ENCODE results near the gene AMBN.

Gene AMBN

DNA sequence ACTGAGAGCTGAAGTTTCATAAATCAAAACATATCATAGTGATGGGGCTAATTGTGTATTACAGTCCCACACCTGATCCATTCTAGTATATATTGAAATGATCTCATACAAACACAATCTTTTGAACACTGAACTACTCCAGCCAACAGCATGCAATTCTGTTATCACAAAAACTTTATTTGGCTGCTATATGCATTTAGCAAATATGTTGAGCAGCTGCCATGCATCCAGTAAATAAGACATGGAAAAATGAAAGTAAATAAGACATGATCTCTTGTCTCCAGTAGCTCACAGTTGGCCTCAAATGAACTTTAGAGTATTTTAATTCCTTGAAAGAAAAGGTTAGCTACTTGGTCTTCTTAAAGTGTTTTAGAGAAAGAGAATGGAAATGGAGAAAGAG lies 2.1 kb downstream of the AMBN start:
- no peak for DNase-seq (ENCODE audit: low read depth)
- H3K4me3 ChIP-seq (ENCODE audit: low read length) = no peak overlapping the region
- TF ChIP-seq CTCF (conservative IDR thresholded peaks at IDR 0.05; ENCODE audit: low read length) = no peak

DNA sequence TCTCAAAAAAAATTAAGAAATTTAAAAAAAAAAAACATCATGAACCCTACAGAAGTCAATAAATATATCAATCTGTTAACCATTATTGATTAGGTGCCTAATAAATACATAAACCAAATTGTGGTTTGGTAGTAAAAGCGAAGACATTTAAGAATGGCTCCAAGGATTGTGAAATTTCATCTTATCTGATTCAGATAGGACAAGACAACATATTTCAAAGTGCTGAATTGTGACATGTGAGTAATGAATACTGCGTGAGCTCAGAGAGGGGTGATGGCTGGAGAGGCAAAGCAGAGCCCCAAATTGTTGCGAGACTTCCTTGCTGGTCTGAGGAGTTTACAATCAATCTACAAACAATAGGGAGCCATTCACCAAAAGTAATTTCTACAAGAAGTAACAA lies 8.2 kb downstream of the AMBN start:
- no peak for DNase-seq (ENCODE audit: low read depth)
- no peak for TF ChIP-seq CTCF (conservative IDR thresholded peaks at IDR 0.05; ENCODE audit: low read length)
- no peak overlapping the region for H3K4me3 ChIP-seq (ENCODE audit: low read length)

DNA sequence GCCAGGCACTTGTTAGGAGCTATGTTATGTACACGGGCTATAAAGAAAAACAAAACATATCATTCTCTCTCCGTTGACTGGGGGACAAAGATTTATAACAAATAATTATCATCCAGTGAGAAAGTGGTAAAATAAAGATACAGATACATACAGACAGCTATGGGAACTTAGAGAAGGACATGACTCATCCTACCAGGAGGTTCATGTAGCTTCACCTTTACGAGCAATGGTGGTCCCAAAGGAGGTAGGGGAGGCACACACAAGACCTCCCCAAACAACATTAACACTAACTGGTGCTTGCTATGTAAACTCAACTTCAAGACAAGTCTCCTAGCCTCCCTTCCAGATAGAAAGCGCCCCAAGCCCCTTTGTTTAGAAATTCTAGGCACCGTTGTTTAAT lies 8.9 kb downstream of the AMBN start:
- no peak for TF ChIP-seq CTCF (conservative IDR thresholded peaks at IDR 0.05; ENCODE audit: low read length)
- no peak overlapping the region for H3K4me3 ChIP-seq (ENCODE audit: low read length)
- DNase-seq (ENCODE audit: low read depth) = no peak

GRCh38 chr4:70601422-70602039 lies 9.5 kb downstream of the AMBN start:
- H3K4me3 ChIP-seq (ENCODE audit: low read length) = no peak overlapping the region
- TF ChIP-seq CTCF (conservative IDR thresholded peaks at IDR 0.05; ENCODE audit: low read length) = peak; percentile 83
- peak; percentile 72 for DNase-seq (ENCODE audit: low read depth)

DNA sequence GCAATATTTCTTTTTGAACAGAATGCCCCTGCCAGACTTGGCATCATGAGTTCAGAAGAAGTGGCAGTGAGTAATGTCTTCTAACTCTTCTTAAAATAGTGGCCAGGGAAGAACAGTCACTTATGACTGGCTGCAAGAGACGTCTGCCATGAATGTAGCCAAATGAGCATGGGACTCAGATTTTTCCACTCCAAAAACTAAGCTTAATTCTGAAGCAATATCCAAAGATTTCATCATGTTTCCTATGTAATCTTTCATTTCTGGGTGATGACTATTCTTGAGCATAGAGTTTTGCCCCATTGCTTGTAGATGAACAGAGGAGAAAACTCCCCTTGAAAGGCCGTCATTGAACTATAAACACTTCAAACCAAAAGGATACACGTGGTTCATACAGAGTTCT lies 11.8 kb downstream of the AMBN start:
- DNase-seq (ENCODE audit: low read depth) = peak; percentile 49
- no peak overlapping the region for H3K4me3 ChIP-seq (ENCODE audit: low read length)
- TF ChIP-seq CTCF (conservative IDR thresholded peaks at IDR 0.05; ENCODE audit: low read length) = no peak

DNA sequence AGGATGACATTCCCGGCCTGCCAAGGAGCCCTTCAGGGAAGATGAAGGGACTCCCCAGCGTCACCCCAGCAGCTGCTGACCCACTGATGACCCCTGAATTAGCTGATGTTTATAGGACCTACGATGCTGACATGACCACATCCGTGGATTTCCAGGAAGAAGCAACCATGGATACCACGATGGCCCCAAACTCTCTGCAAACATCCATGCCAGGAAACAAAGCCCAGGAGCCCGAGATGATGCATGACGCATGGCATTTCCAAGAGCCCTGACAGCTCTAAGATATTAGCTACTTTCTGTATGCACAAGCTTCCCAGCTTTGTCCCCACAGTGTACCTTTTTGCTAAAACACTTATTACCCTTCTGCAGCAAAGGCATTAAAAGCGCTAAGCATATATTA lies 14.4 kb downstream of the AMBN start:
- no peak overlapping the region for H3K4me3 ChIP-seq (ENCODE audit: low read length)
- DNase-seq (ENCODE audit: low read depth) = no peak
- no peak for TF ChIP-seq CTCF (conservative IDR thresholded peaks at IDR 0.05; ENCODE audit: low read length)

DNA sequence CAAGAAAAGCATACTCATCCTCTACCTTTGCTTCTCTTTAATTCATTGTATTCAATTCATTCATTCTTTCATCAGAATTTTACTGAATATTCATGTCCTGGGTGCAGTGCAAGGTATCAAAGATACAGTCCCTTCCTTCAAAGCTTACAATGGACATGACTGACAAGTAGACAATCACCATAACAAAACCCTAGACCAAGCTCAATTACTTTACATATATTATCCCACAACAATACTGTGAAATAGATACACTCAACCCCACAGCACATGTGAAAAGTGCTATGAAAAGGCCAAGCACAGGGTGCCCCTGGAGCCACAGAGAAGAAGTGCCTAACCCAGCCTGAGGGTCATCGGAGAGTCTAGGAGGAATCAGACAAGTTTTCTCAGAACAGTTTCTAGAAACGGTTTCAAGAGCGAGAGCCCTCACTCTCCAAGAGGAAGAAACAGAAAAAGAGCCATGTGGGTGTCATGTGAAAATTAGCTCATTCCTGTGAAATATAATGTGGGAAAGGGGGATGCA lies 15.3 kb downstream of the AMBN start:
- no peak for DNase-seq (ENCODE audit: low read depth)
- TF ChIP-seq CTCF (conservative IDR thresholded peaks at IDR 0.05; ENCODE audit: low read length) = no peak
- no peak overlapping the region for H3K4me3 ChIP-seq (ENCODE audit: low read length)
